ENCODE data around the gene CBR1.

GRCh38 chr21:36023092-36023480, 46.7 kb upstream of the CBR1 start:
- TF ChIP-seq EZH2 (optimal IDR thresholded peaks at IDR 0.05; ENCODE audit: low read depth, low read length) (no peak), CTCF (IDR thresholded peaks at IDR 0.05; ENCODE audit: low read length) (no peak), EZH2phosphoT487 (IDR thresholded peaks at IDR 0.05; ENCODE audit: low read length) (no peak)

Data from MM.1S (cell line).